SU-DHL-6 (cell line): ENCODE data around the gene CAPRIN2.

Experiments
- EZH2phosphoT487 ChIP-seq: fragments of 200-600 bp; sonication (generic), shearing (Covaris generic); conservative IDR thresholded peaks from 2 replicates; pipeline ENCODE4 v1.6.1; 2018; ENCODE audit warnings: mild to moderate bottlenecking, antibody characterized with exemption, low read length, moderate library complexity, mixed read lengths
- TF ChIP-seq, protein P1 (sequence below): fragments of 200-600 bp; sonication (generic); IDR thresholded peaks from one replicate; pipeline ENCODE4 v1.5.1; 2017; ENCODE audit warnings: antibody characterized with exemption, mild to moderate bottlenecking, low read length, moderate library complexity; ENCODE audit not compliant: insufficient read depth, poor library complexity, severe bottlenecking

DNA sequence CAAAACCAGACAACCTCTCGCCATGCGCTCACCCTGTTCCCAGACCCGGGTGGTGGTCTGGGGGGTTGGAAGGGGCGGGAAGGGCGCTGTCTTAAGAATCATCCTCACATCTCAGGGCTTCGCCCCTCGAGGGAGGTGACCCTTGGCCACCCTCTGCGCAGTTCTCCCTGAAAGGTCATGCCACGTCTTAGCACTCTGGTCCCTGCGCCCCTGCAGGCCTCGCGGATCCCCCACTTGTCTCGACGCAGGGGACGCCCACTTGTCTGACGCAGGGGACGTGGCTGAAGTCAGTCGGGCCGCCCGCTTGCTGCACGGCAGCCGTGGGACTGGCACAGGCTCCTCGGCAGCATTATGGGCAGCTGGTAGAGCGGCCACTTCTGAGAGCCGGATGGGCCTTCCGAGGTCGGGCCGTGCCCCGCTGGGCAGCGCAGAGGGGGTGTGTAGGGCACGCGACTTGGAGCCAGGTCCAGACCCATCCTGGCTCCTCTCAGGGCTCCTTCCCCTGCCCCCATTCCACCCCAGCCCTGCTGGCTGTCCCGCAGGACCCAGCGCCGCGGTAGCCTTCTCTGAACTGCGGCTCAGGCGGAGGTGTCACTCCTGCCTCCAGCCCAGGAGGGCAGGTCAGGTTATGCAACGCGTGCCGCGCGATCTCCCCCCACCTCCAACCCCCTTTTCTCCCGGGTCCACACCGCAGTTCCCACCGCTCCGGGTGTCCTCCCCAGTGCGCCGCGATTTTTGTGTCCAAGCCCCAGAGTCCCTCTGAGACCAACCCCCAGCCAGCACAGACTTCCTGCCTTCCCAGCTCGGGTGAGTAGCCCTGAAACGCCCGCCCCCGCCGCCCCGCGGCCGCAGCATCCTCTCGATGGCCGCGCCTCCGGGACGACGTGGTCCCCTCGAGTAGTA, 40.9 kb upstream of the CAPRIN2 start:
- TF ChIP-seq, protein P1, sequence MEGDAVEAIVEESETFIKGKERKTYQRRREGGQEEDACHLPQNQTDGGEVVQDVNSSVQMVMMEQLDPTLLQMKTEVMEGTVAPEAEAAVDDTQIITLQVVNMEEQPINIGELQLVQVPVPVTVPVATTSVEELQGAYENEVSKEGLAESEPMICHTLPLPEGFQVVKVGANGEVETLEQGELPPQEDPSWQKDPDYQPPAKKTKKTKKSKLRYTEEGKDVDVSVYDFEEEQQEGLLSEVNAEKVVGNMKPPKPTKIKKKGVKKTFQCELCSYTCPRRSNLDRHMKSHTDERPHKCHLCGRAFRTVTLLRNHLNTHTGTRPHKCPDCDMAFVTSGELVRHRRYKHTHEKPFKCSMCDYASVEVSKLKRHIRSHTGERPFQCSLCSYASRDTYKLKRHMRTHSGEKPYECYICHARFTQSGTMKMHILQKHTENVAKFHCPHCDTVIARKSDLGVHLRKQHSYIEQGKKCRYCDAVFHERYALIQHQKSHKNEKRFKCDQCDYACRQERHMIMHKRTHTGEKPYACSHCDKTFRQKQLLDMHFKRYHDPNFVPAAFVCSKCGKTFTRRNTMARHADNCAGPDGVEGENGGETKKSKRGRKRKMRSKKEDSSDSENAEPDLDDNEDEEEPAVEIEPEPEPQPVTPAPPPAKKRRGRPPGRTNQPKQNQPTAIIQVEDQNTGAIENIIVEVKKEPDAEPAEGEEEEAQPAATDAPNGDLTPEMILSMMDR, result no peak
- TF ChIP-seq EZH2phosphoT487, result no peak
